ENCODE measurements around the gene GRM8. TPM values are rescaled to one million over a fixed set of nuclear protein-coding genes. Genes with fewer than 3 reads are reported as not detected.

Gene GRM8
- 3.4 and 8.1 TPM in 2 replicates for total RNA-seq (ENCODE audit: low replicate concordance)
- long read RNA-seq, partial matches to known transcripts = 3 of 3 reads
- long read RNA-seq, other reads (novel, unspliced or antisense) = 0 of 3 reads

DNA sequence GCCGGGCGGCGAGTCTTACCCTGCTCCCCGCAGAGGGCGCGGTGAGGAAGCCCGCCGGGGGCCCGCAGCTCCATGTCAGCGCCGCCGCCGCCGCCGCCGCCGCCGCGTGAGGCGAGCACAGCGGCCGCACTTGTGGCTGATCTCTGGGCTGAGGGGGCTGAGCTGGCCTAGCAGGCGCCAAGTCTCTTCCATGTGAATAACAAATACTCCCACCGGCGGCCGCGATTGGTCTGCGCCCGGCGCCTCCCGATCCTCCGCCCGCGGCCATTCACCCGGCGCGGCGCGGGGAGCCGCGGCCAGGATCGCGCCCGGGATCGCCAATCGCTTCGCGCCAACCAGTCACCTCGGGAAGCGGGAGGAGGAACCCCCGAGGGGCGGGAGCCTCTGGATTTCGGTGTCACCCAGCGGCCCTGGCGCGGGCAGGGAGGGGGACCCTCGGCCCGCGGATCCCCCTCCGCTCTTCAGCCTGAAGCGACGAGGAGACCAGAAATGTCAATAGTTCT lies at the start of gene GRM8:
GRM8 (minus strand) TSS at position 164 of the 503 bp plus-strand sequence.
- Mint-ChIP-seq H3K27me3 (peaks cover 87% of the 10 kb centered on the region), H3K36me3 (no peaks in the 10 kb centered on the region), H3K4me1 (ENCODE audit: unreplicated experiment) (peaks cover 5% of the 10 kb centered on the region), H3K27ac (no peak within 1 kb of the TSS), H3K4me3 (peak within 1 kb of the TSS; percentile 91), H3K9me3 (no peaks in the 10 kb centered on the region)
- TF ChIP-seq, protein P1, sequence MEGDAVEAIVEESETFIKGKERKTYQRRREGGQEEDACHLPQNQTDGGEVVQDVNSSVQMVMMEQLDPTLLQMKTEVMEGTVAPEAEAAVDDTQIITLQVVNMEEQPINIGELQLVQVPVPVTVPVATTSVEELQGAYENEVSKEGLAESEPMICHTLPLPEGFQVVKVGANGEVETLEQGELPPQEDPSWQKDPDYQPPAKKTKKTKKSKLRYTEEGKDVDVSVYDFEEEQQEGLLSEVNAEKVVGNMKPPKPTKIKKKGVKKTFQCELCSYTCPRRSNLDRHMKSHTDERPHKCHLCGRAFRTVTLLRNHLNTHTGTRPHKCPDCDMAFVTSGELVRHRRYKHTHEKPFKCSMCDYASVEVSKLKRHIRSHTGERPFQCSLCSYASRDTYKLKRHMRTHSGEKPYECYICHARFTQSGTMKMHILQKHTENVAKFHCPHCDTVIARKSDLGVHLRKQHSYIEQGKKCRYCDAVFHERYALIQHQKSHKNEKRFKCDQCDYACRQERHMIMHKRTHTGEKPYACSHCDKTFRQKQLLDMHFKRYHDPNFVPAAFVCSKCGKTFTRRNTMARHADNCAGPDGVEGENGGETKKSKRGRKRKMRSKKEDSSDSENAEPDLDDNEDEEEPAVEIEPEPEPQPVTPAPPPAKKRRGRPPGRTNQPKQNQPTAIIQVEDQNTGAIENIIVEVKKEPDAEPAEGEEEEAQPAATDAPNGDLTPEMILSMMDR (conservative IDR thresholded peaks at IDR 0.05) = no peak
- peak; percentile 76 for DNase-seq (ENCODE audit: extremely low spot score, unreplicated experiment)

DNA sequence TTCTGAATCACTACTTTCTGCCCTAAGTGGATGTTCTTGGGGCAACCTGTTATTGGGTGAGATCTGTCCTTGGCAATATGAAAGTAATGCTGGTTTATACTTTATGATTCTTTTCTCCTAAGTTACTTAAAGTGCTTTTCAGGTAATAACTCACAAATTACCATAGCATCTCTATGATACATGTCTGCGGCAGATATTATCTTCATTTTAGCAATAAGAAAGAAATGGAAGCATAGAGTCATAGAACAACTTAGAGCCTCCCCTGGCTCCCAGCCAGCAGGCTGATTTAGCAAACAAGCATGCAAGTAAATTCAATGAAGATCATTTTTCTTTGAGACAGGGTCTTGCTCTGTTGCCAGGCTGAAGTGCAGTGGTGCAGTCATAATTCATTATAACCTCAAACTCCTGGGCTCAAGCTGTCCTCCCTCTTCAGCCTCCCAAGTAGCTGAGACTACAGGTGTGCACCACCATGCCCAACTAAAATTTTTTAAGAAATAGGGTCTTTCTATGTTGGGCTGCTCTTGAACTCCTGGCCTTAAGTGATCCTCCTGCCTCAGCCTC lies 38.1 kb upstream of the GRM8 start:
- Mint-ChIP-seq H3K27ac (no peak overlapping the region), H3K36me3 (no peaks in the 10 kb centered on the region), H3K27me3 (peaks cover 6% of the 10 kb centered on the region), H3K4me3 (no peak overlapping the region), H3K4me1 (ENCODE audit: unreplicated experiment) (no peaks in the 10 kb centered on the region), H3K9me3 (no peaks in the 10 kb centered on the region)
- TF ChIP-seq, protein P1 (conservative IDR thresholded peaks at IDR 0.05) = no peak
- DNase-seq (ENCODE audit: extremely low spot score, unreplicated experiment) = no peak

DNA sequence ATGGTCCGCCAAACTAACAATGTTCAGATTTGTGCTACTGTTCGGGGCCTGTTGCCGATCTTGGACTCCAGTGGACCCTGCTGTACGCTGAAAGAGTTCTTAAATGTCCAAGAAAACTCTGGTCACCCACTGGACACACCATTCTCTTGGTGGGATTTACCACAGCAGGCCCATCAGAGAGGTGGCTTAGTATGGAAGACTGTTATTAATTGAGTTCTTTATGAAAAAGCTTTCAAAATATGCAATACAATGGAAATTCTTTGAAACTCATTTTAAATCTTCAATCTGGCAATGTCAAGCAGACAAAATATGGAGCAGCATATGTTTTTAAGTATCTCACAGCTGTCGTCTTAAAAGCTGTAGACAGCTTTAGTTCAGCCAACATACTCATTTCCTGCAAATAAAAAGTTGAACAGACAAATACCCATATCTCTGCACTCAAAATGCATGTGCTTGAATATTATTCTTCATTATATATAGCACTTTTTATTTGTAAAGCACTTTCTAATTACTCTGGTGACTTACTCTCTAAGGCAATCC lies 37.4 kb upstream of the GRM8 start:
- TF ChIP-seq, protein P1 (conservative IDR thresholded peaks at IDR 0.05) = no peak
- DNase-seq (ENCODE audit: extremely low spot score, unreplicated experiment) = no peak
- Mint-ChIP-seq H3K27me3 (peaks cover 6% of the 10 kb centered on the region), H3K9me3 (no peaks in the 10 kb centered on the region), H3K4me3 (no peak overlapping the region), H3K4me1 (ENCODE audit: unreplicated experiment) (no peaks in the 10 kb centered on the region), H3K27ac (no peak overlapping the region), H3K36me3 (no peaks in the 10 kb centered on the region)

DNA sequence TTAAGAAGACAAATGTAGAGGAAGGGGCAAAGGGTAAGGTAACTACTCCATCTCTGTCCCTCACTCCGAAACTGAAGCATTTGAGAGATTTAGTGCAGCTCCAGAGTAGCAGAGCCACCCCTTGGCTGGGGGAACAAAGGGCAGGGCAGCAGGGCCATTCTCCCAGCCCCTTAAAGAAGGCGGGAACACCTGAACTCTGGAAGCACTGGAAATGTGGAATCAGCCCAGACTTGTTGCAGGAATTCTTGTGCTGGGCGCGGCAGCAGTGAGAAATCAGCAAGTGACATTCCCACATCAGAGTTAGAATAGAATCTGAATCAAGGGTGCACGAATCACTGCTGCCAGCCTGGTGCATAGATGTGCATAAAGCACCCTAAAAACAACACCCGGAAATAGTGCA lies 34.4 kb upstream of the GRM8 start:
- Mint-ChIP-seq H3K27ac (peak overlapping the region; percentile 86), H3K27me3 (no peaks in the 10 kb centered on the region), H3K9me3 (no peaks in the 10 kb centered on the region), H3K4me1 (ENCODE audit: unreplicated experiment) (no peaks in the 10 kb centered on the region), H3K4me3 (peak overlapping the region; percentile 53), H3K36me3 (no peaks in the 10 kb centered on the region)
- TF ChIP-seq, protein P1 (conservative IDR thresholded peaks at IDR 0.05) = no peak
- DNase-seq (ENCODE audit: extremely low spot score, unreplicated experiment) = no peak

DNA sequence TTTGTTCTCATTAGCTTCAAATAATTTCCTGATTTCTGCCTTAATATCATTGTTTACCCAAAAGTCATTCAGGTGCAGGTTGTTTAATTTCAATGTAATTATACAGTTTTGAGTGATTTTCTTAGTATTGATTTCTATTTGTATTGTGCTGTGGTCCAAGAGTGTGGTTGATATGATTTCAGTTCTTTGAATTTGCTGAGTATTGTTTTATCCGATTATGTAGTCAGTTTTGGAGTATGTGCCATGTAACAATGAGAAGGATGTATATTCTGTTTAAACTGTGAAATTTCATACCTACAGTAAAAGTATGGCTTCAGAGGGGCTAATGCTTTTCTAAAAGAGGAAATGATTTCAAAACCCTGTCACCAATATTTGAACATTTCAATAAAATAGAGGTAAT lies 17.4 kb upstream of the GRM8 start:
- Mint-ChIP-seq H3K4me1 (ENCODE audit: unreplicated experiment) (no peaks in the 10 kb centered on the region), H3K27me3 (peaks cover 9% of the 10 kb centered on the region), H3K4me3 (no peak overlapping the region), H3K36me3 (no peaks in the 10 kb centered on the region), H3K9me3 (no peaks in the 10 kb centered on the region), H3K27ac (no peak overlapping the region)
- no peak for DNase-seq (ENCODE audit: extremely low spot score, unreplicated experiment)
- TF ChIP-seq, protein P1 (conservative IDR thresholded peaks at IDR 0.05) = no peak
